Measurements from ENCODE around the gene ABLIM2.

The ABLIM2 gene

GRCh38 chr4:8153441-8153840 lies 5.2 kb downstream of the ABLIM2 start:
- no peak for ATAC-seq
- no peak for TF ChIP-seq TCF4 (CRISPR knock-in tag; IDR thresholded peaks at IDR 0.05; ENCODE audit: borderline replicate concordance)
- no peak for TF ChIP-seq ESRRG (CRISPR knock-in tag; IDR thresholded peaks at IDR 0.05)
- TF ChIP-seq RARB (CRISPR knock-in tag; IDR thresholded peaks at IDR 0.05), result no peak
- TF ChIP-seq ARNTL (CRISPR knock-in tag; IDR thresholded peaks at IDR 0.05; ENCODE audit: borderline replicate concordance, low read depth), result no peak
- TF ChIP-seq CSDC2 (CRISPR knock-in tag; IDR thresholded peaks at IDR 0.05), result no peak
- TF ChIP-seq SNAI2 (CRISPR knock-in tag; IDR thresholded peaks at IDR 0.05), result no peak
- TF ChIP-seq ZNF565 (CRISPR knock-in tag; conservative IDR thresholded peaks at IDR 0.05; ENCODE audit: low read depth), result no peak
- TF ChIP-seq PPARA (CRISPR knock-in tag; IDR thresholded peaks at IDR 0.05; ENCODE audit: borderline replicate concordance), result no peak
- TF ChIP-seq ZNF8 (CRISPR knock-in tag; IDR thresholded peaks at IDR 0.05), result no peak
- no peak for TF ChIP-seq TSHZ2 (CRISPR knock-in tag; IDR thresholded peaks at IDR 0.05)
- no peak for TF ChIP-seq ISL1 (CRISPR knock-in tag; IDR thresholded peaks at IDR 0.05)
- no peak for TF ChIP-seq OSR1 (CRISPR knock-in tag; IDR thresholded peaks at IDR 0.05)
- TF ChIP-seq, protein P1, sequence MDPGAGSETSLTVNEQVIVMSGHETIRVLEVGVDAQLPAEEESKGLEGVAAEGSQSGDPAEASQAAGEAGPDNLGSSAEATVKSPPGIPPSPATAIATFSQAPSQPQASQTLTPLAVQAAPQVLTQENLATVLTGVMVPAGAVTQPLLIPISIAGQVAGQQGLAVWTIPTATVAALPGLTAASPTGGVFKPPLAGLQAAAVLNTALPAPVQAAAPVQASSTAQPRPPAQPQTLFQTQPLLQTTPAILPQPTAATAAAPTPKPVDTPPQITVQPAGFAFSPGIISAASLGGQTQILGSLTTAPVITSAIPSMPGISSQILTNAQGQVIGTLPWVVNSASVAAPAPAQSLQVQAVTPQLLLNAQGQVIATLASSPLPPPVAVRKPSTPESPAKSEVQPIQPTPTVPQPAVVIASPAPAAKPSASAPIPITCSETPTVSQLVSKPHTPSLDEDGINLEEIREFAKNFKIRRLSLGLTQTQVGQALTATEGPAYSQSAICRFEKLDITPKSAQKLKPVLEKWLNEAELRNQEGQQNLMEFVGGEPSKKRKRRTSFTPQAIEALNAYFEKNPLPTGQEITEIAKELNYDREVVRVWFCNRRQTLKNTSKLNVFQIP (CRISPR knock-in tag; IDR thresholded peaks at IDR 0.05; ENCODE audit: borderline replicate concordance, low read depth), result no peak
- TF ChIP-seq CREB5 (CRISPR knock-in tag; IDR thresholded peaks at IDR 0.05; ENCODE audit: low read depth), result no peak
- TF ChIP-seq ZFP30 (CRISPR knock-in tag; IDR thresholded peaks at IDR 0.05), result no peak

DNA sequence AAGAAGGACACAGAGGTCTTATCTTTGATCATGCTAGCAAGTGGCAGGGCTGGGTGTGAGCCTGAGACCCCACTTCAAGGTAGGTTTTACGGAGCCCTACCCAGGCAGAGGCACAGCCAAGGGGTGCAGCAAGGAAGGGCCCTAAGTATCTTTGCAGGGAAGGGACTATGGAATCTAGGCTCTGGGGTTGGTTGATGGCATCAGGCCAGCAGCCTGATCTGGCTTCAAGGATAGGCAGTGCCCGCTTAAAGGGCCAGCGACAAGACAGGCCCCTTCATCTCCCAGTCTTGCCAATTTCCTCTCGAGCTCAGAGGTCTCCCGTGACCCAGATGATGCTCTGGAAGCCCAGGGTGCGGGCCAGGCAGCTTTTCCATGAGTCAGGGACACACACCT lies 5.8 kb downstream of the ABLIM2 start:
- ATAC-seq, result no peak
- no peak for TF ChIP-seq ZFP3 (CRISPR knock-in tag; IDR thresholded peaks at IDR 0.05)

DNA sequence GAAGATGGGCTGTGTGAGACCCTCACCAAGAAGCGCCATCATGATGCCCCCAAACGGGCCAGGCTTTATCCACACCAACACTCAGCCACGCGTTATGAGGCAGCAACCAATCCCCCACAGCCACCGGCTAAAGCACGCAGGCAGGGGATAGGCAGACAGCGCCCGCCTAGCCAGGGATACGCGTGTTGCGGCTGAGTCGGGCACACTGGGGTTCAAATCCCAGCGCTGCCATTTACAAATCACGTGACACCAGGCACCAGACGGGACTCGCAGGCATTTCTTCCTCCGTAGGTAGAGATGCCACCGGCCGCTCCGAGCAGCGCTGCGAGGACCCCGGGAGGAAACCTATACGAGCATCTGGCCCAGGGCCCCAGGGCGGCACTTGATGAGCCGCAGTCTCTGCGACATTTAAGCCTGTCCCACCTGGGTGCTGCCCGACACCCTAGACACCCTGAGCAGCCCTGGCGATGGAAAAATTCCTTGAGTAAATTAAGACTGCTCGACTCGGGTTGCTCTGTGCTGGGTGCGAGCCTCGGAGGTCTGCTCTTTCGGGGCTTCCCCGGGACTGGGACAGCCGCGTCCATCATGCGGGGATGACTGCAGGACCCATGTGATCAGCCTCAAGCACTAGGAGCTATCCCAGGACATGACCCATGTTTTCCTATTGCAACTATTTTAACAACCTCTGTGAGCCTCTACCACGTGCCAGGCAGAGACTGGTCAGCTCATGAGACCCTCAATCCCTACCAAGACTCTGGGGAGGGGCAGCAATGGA lies 6.3 kb downstream of the ABLIM2 start:
- TF ChIP-seq ZNF70 (CRISPR knock-in tag; IDR thresholded peaks at IDR 0.05) (no peak), RARB (CRISPR knock-in tag; IDR thresholded peaks at IDR 0.05) (no peak)

DNA sequence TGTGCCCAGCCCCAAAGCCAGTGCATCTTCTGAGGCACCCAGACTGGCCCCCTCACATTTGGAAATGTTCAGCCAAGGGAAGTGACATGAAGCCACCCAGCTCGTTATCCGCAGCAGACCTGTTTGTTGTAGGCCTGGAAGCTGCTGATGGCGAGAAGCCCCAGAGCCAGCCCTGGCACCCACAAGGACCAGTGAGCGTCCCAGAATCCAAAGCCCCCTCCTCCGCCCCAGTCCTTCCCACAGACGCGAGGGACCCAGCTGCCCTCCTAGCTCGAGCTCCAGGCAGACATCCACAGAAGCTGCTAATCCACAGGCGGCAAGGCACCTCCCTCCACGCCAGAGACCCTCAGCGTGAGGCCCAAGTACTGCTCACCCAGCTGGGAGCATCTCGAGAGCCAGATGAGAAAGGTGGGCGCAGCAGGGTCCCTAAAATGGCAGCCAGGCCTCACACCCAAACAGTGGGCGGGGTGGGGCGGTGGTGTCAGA lies 7.4 kb downstream of the ABLIM2 start:
- no peak for ATAC-seq

More for the DNA sequence above, 6.3 kb downstream of the ABLIM2 start:
- no peak for ATAC-seq

More for the DNA sequence above, 7.4 kb downstream of the ABLIM2 start:
- TF ChIP-seq ZFP30 (CRISPR knock-in tag; IDR thresholded peaks at IDR 0.05), result no peak
- TF ChIP-seq ARNTL (CRISPR knock-in tag; IDR thresholded peaks at IDR 0.05; ENCODE audit: borderline replicate concordance, low read depth), result no peak
- TF ChIP-seq TOX (CRISPR knock-in tag; IDR thresholded peaks at IDR 0.05; ENCODE audit: borderline replicate concordance), result no peak
- no peak for TF ChIP-seq ZC3H10 (CRISPR knock-in tag; IDR thresholded peaks at IDR 0.05)
- no peak for TF ChIP-seq PATZ1 (CRISPR knock-in tag; IDR thresholded peaks at IDR 0.05; ENCODE audit: borderline replicate concordance)
- TF ChIP-seq, protein P2, sequence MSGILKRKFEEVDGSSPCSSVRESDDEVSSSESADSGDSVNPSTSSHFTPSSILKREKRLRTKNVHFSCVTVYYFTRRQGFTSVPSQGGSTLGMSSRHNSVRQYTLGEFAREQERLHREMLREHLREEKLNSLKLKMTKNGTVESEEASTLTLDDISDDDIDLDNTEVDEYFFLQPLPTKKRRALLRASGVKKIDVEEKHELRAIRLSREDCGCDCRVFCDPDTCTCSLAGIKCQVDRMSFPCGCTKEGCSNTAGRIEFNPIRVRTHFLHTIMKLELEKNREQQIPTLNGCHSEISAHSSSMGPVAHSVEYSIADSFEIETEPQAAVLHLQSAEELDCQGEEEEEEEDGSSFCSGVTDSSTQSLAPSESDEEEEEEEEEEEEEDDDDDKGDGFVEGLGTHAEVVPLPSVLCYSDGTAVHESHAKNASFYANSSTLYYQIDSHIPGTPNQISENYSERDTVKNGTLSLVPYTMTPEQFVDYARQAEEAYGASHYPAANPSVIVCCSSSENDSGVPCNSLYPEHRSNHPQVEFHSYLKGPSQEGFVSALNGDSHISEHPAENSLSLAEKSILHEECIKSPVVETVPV (CRISPR knock-in tag; IDR thresholded peaks at IDR 0.05), result no peak
- no peak for TF ChIP-seq ZNF565 (CRISPR knock-in tag; conservative IDR thresholded peaks at IDR 0.05; ENCODE audit: low read depth)
- TF ChIP-seq TCF4 (CRISPR knock-in tag; IDR thresholded peaks at IDR 0.05; ENCODE audit: borderline replicate concordance), result no peak

All from SK-N-SH treated with all-trans-retinoic acid at 6 μM for 48 hours (cell line).